Suppressor macrophage (primary cell): ENCODE results near the gene DDX1.

Experiments used
- DNase-seq, 4 experiments: peaks; one replicate each; pipeline ENCODE4 v3.0.0-alpha.2; 2020 to 2022

The DDX1 gene

GRCh38 chr2:15665067-15665942, 73.6 kb downstream of the DDX1 start:
- no peak for DNase-seq

GRCh38 chr2:15665943-15666460, 74.3 kb downstream of the DDX1 start:
- DNase-seq, result no peak

DNA sequence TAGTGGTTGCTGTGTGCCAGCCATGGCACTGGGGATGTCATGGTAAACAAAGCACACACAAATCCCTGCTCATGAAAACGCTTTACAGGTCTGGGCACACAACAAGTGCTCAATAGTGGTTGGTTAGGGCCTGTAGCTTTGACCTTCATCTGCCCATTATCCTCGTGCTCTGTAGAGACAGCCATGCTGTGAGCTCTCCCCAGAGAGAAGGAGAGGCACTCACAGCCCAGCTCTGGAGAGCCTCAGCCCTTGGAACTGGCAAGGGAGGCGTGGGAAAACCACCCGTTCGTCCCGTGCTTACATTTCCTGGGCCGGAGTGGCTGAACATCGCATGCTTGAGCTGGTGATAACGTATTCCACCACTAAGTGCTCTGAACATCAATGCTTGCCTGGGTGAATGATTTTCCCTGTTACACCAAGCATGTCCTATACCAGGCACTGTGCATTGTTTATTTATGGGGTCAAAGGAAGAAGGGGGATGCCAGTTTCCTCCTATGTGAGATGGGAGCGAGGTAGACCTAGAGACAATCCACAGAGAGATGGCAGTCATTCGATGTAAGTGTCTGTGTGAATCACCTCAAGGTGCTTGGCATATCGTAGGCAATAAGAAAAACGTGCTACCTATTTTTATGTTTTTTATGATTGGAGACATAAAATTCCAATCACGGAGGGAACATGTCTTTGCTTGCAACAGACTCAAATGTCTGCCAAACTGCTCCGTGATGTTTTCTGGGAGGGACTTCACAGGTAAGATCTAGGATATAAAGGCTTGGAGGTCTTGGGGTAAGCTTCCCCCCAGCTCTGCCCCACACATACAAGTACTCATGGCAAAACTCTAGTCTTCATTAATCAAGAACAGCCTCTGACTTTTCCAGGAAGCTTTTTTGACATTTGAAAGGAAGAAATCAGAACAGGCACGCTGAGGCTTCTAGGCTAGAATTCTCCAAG, 75.5 kb downstream of the DDX1 start:
- no peak for DNase-seq

GRCh38 chr2:15667809-15668556, 76.3 kb downstream of the DDX1 start:
- DNase-seq, result no peak

- no peak for DNase-seq
These were observed 77.1 kb downstream of the DDX1 start for GRCh38 chr2:15668611-15669305.

DNA sequence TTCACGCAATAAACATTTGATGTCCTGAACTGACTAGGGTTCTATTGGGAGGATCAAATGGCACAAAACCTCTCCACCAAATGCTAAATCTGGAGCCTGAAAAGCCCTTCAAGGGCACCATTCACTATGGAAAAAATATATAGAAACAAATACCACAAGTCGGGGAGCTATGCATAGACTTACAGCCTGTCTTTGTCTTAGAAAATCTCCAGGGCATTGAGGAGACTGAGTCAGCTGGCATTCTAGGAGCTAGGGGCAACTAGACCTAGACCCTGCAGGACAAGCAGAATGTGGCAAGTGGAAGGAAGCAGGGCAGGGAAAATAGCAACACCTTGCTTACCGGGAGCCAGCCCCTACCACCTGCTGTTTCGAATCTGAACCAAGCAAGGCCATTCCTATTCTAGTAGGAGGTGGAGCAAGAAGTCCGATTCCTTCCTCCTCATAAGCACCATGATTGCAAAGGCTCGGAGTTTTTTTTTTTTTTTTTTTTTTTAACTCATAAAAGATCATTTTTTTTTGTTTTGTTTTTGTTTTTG, 77.8 kb downstream of the DDX1 start:
- DNase-seq, result no peak

DNA sequence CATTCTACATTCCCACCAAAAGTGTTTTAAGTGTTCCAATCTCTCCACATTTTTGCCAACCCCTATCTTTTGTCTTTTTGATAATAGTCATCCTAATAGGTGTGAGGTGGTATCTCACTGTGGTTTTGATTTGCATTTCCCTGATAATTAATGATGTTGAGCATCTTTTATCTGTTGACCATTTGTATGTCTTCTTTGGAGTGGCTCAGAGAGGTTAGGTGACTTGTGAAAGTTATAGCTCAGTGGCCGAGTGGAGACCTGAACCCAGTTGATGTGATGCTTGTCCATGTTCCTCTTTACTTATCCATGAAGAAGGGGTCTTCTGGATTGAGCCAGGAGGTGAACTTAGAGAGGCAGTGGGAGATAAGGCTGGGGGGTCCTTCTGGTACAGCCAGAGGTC, 78.8 kb downstream of the DDX1 start:
- no peak for DNase-seq

- no peak for DNase-seq
These were observed 79.3 kb downstream of the DDX1 start for GRCh38 chr2:15670981-15671380.

GRCh38 chr2:15671409-15671808, 79.7 kb downstream of the DDX1 start:
- DNase-seq, result no peak

GRCh38 chr2:15671842-15672815, 80.5 kb downstream of the DDX1 start:
- no peak for DNase-seq

GRCh38 chr2:15672961-15673918, 81.6 kb downstream of the DDX1 start:
- no peak for DNase-seq

DNA sequence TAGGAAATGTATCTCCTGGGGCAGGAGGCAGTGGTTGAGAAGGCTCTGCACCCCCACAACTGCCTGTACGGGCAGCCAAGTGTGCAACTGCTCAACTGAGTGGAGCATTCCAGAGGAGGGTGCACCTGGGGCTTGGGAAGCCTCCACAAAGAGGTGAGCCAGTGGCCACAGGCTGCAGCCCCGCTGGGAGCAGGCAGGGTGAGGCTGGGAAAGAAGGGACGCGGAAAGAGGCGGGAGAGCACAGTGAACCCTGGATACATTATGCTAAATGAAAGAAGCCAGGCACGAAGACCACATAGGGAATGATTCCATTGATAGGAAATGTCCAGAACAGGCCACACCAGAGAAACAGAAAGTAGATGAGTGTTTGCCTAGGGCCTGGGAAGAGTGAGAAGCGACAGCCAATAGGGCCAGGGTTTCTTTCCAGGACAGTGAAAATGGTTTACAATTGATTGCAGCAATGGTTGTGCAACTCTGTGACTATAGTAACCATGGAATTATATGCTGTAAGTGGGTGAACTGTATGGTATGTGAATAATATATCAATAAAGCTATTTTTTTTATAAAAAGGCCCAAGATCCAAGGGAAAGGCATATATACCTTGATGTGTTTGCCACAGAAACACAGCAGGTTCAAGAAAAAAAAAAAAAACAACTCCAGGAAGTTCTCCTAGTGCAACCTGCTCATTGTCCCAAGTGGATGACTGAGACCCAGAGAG, 82.4 kb downstream of the DDX1 start:
- DNase-seq, result no peak

GRCh38 chr2:15674637-15675455, 83.2 kb downstream of the DDX1 start:
- no peak for DNase-seq

GRCh38 chr2:15675456-15676195, 84.0 kb downstream of the DDX1 start:
- no peak for DNase-seq

DNA sequence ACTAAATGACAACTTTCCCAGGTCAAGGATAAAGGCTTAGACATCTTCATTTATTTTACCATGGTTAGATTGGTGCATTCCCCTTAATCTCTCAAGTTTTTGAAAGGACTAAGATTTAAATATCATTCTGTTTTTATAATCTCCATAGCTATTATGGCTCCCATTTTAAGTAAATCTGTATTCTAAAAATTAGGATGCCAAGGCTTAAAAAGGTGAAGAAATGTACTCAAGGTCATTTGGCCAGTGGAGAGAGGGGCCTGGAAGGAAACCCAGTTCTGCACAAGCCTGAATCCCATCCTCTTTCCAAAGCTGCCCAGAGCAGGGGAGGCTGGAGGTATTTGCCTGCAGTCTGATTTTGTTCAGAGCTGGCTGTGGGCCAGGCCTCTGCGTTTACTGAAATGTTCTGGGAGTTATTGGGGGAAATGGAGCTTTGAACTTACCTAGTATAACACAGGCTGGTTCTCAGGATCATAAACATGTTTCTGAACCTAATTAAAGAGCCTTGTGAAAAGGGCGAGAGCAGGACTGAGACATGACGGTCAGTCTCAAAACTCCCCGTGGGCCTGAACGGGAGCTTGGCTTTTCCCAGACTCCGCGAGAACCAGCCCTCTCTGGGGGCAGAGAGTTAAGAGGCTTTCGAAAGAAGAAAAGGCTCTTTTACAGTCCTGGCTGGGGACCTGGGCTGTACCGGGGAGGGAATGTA, 85.6 kb downstream of the DDX1 start:
- DNase-seq, result no peak

DNA sequence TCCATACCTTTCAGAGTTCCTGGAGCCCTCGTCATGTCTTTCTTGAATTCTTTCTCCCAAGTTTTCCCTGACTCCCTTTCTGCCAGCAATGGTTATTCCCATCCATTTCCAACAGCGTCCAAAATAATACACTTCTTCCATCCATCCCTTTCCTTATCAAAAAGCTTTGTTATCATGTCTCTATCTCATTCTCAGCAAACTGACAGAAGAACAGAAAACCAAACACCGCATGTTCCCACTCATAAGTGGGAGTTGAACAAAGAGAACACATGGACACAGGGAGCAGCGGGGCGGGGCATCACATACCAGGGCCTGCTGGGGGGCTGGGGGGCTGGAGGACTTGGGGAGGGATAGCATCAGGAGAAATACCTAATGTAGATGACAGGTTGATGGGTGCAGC, 86.7 kb downstream of the DDX1 start:
- no peak for DNase-seq
